Trophoblast cell (in vitro differentiated cells and primary cell): ENCODE data around the gene ZBTB8A.

Source experiments
- DNase-seq, 2 donors: peaks; one replicate each; pipeline ENCODE4 v3.0.0-alpha.2; 2016
- H2AFZ ChIP-seq: 2 replicates; pipeline ENCODE4 v1.6.1; 2013; ENCODE audit warnings: low read length, moderate library complexity, mild to moderate bottlenecking; ENCODE audit not compliant: insufficient read depth, poor library complexity
- H2AK5ac ChIP-seq: 2 replicates; pipeline ENCODE4 v1.6.1; 2013; ENCODE audit warnings: mild to moderate bottlenecking, low read length
- H2BK120ac ChIP-seq: 2 replicates; pipeline ENCODE4 v1.6.1; 2013; ENCODE audit warnings: low read length, mild to moderate bottlenecking, moderate library complexity; ENCODE audit not compliant: insufficient read depth, poor library complexity
- H2BK12ac ChIP-seq: 2 replicates; pipeline ENCODE4 v1.6.1; 2013; ENCODE audit warnings: mild to moderate bottlenecking, low read length, moderate library complexity
- H2BK5ac ChIP-seq: 2 replicates; pipeline ENCODE4 v1.6.1; 2013; ENCODE audit warnings: low read length, low read depth, moderate library complexity, mild to moderate bottlenecking; ENCODE audit not compliant: poor library complexity
- H3K14ac ChIP-seq: 2 replicates; pipeline ENCODE4 v1.6.1; 2013; ENCODE audit warnings: mild to moderate bottlenecking, low read length
- H3K18ac ChIP-seq: 2 replicates; pipeline ENCODE4 v1.6.1; 2013; ENCODE audit warnings: mild to moderate bottlenecking, low read length
- H3K23ac ChIP-seq: 2 replicates; pipeline ENCODE4 v1.6.1; 2013; ENCODE audit warnings: low read length
- H3K27ac ChIP-seq: 2 replicates; pipeline ENCODE4 v1.5.1; 2013; ENCODE audit warnings: low read depth, mild to moderate bottlenecking, inconsistent platforms, low read length, moderate library complexity
- H3K27me3 ChIP-seq: 2 replicates; pipeline ENCODE4 v1.6.1; 2013; ENCODE audit warnings: inconsistent platforms, mild to moderate bottlenecking, low read length, moderate library complexity; ENCODE audit not compliant: insufficient read depth
- H3K36me3 ChIP-seq, 2 experiments: 1 replicate in 1 of 2; 2 replicates in 1 of 2; pipeline ENCODE4 v1.6.1; 2013; ENCODE audit warnings: low read length in 2 of 2, mild to moderate bottlenecking in 2 of 2, moderate library complexity in 1 of 2; ENCODE audit not compliant: insufficient read depth in 2 of 2, control insufficient read depth in 1 of 2
- H3K4ac ChIP-seq: 2 replicates; pipeline ENCODE4 v1.6.1; 2013; ENCODE audit warnings: low read depth, mild to moderate bottlenecking, low read length, moderate library complexity
- H3K4me1 ChIP-seq, 2 experiments: 1 replicate in 1 of 2; 2 replicates in 1 of 2; pipeline ENCODE4 v1.6.1; 2013; ENCODE audit warnings: low read length in 2 of 2, mild to moderate bottlenecking in 2 of 2, moderate library complexity in 1 of 2; ENCODE audit not compliant: insufficient read depth in 2 of 2, control insufficient read depth in 1 of 2
- H3K4me2 ChIP-seq: 2 replicates; pipeline ENCODE4 v1.6.1; 2013; ENCODE audit warnings: inconsistent platforms, mild to moderate bottlenecking, low read length, moderate library complexity
- H3K4me3 ChIP-seq: 2 replicates; pipeline ENCODE4 v1.5.1; 2013; ENCODE audit warnings: mild to moderate bottlenecking, low read depth, low read length, inconsistent platforms
- H3K79me1 ChIP-seq: one replicate; pipeline ENCODE4 v1.6.1; 2013; ENCODE audit warnings: low read length
- H3K79me2 ChIP-seq: 2 replicates; pipeline ENCODE4 v1.6.1; 2013; ENCODE audit warnings: low read length, mild to moderate bottlenecking; ENCODE audit not compliant: control insufficient read depth, insufficient read depth, poor library complexity
- H3K9ac ChIP-seq: 2 replicates; pipeline ENCODE4 v1.6.1; 2013; ENCODE audit warnings: mild to moderate bottlenecking, low read length
- H3K9me3 ChIP-seq: 2 replicates; pipeline ENCODE4 v1.6.1; 2013; ENCODE audit warnings: low read depth, mild to moderate bottlenecking, control low read depth, inconsistent platforms, low read length; ENCODE audit not compliant: insufficient read depth
- H4K12ac ChIP-seq: 2 replicates; pipeline ENCODE4 v1.6.1; 2013; ENCODE audit warnings: low read depth, mild to moderate bottlenecking, low read length, moderate library complexity
- H4K8ac ChIP-seq: 2 replicates; pipeline ENCODE4 v1.6.1; 2013; ENCODE audit warnings: low read depth, mild to moderate bottlenecking, low read length, moderate library complexity
- H4K91ac ChIP-seq: one replicate; pipeline ENCODE4 v1.6.1; 2013; ENCODE audit warnings: low read depth, mild to moderate bottlenecking, low read length, moderate library complexity
- WGBS: extraction: QIAGEN DNeasy Blood & Tissue Kit; methylation state at CpG from one replicate; pipeline ENCODE4 v1.1.7; 2013; ENCODE audit warnings: missing lambda C conversion rate; ENCODE audit not compliant: insufficient read length, insufficient coverage; ENCODE audit errors: extremely low coverage; 5-methylcytosine and 5-hydroxymethylcytosine counted together

ZBTB8A gene

GRCh38 chr1:32632829-32633228, 93.6 kb downstream of the ZBTB8A start:
- Histone ChIP-seq H3K27ac (no peak overlapping the region), H3K23ac (no peak overlapping the region), H3K4me1 (peaks cover 8 to 21% of the 10 kb centered on the region in 2 experiments), H4K12ac (no peak overlapping the region), H3K4me2 (no peak overlapping the region), H3K27me3 (no peaks in the 10 kb centered on the region), H3K9me3 (no peaks in the 10 kb centered on the region), H3K79me1 (peaks cover 5% of the 10 kb centered on the region), H3K9ac (no peak overlapping the region), H2AK5ac (no peak overlapping the region), H2AFZ (no peak overlapping the region), H3K14ac (no peak overlapping the region), H3K4ac (no peak overlapping the region), H3K79me2 (no peaks in the 10 kb centered on the region), H3K4me3 (no peak overlapping the region), H2BK120ac (no peak overlapping the region), H4K91ac (no peak overlapping the region), H2BK12ac (no peak overlapping the region), H4K8ac (no peak overlapping the region), H2BK5ac (no peak overlapping the region), H3K18ac (no peak overlapping the region), H3K36me3 (peaks cover 5 to 19% of the 10 kb centered on the region in 2 experiments)
- no peak for DNase-seq
- WGBS = no CpG with 5 or more reads among the region's 2 CpGs

DNA sequence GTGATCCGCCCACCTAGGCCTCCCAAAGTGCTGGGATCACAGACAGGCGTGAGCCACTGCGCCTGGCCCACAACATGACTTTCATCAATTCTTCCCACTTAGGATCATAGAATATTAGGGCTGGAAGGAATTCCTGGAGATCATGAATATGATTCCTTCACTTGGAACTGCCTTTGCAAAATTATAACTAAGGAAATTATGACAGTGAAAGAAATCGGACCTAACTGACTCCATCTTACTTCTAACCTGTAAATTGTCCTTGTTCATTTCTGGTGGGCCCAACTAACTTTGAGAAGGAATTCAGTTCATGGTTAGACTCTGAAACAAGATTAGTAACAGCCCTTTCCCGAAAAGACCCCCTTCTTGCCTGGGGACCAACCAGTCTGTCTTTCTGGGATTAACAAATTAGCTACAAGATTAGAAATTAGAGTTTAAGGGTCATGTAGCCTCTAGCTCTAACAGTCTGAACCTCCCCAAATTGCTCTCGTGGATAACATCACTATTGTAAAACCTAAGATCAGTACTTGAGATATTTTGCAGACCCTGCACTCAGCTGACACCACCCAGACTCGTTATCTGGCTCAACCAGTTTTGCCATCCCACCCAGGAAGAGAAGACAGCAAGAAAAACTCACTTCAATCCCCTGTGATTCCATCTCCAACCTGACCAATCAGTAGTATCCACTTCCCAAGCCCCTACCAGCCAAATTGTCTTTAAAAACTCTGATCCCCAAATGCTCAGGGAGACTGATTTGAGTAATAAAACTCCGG, 96.5 kb downstream of the ZBTB8A start:
- H4K8ac ChIP-seq = peak overlapping the region; percentile 62
- peaks cover 4 to 15% of the 10 kb centered on the region in 2 experiments for H3K36me3 ChIP-seq
- DNase-seq = no peak
- H2AK5ac ChIP-seq = peak overlapping the region; percentile 48
- H2BK5ac ChIP-seq = peak overlapping the region; percentile 40
- peaks cover 2% of the 10 kb centered on the region for H3K79me2 ChIP-seq
- H3K14ac ChIP-seq = peak overlapping the region; percentile 62
- no peak overlapping the region for H3K9ac ChIP-seq
- H3K18ac ChIP-seq = peak overlapping the region; percentile 5
- peaks cover 5% of the 10 kb centered on the region for H3K79me1 ChIP-seq
- H2AFZ ChIP-seq = no peak overlapping the region
- peak overlapping the region; percentile 46 for H2BK120ac ChIP-seq
- peak overlapping the region; percentile 76 for H3K27ac ChIP-seq
- peak overlapping the region; percentile 53 for H3K4me2 ChIP-seq
- no peak overlapping the region for H4K12ac ChIP-seq
- no peak overlapping the region for H3K4me3 ChIP-seq
- WGBS = no CpG with 5 or more reads among the region's 8 CpGs
- H3K4me1 ChIP-seq = peaks cover 8 to 21% of the 10 kb centered on the region in 2 experiments
- H3K4ac ChIP-seq = no peak overlapping the region
- no peak overlapping the region for H3K23ac ChIP-seq
- H3K27me3 ChIP-seq = no peaks in the 10 kb centered on the region
- H4K91ac ChIP-seq = peak overlapping the region; percentile 66
- H3K9me3 ChIP-seq = no peaks in the 10 kb centered on the region
- peak overlapping the region; percentile 64 for H2BK12ac ChIP-seq

DNA sequence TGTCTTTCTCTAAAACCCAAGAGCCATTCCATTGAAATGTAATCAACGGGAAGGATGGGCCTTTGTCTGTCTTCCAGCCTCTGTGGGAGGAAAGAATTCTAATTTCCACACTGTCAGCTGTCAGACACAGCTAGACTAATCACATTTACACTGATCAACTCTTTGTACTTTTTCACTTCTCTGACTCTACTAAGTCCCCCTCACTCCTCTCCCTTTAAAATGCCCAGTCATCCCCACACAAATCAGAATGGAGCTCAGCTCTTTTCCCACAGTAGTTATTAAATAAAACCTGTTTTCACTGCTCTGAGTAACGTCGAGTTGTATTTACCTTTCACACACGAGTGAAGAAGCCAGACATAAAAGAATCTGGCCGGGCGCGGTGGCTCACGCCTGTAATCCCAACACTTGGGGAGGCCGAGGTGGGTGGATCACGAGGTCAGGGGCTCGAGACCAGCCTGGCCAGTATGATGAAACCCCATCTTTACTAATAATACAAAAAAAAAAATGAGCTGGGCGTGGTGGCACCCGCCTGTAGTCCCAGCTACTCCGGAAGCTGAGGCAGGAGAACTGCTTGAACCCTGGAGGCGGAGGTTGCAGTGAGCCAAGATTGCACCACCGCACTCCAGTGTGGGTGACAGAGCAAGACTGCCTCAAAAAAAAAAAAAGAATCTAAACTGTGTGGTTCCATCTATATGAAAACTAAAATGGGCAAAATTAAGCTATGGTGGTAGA, 97.9 kb downstream of the ZBTB8A start:
- peak; percentile 63 to 69 for DNase-seq
- Histone ChIP-seq H2AFZ (no peak overlapping the region), H2BK5ac (peak overlapping the region; percentile 74), H3K4me2 (peak overlapping the region; percentile 23), H4K8ac (no peak overlapping the region), H4K91ac (no peak overlapping the region), H2AK5ac (no peak overlapping the region), H3K9me3 (no peaks in the 10 kb centered on the region), H3K4me3 (no peak overlapping the region), H3K79me2 (peaks cover 2% of the 10 kb centered on the region), H3K79me1 (peaks cover 5% of the 10 kb centered on the region), H3K14ac (no peak overlapping the region), H3K23ac (no peak overlapping the region), H3K18ac (no peak overlapping the region), H4K12ac (no peak overlapping the region), H3K27ac (peak overlapping the region; percentile 76), H3K27me3 (no peaks in the 10 kb centered on the region), H3K4me1 (peaks cover 8 to 21% of the 10 kb centered on the region in 2 experiments), H3K36me3 (peaks cover 4 to 10% of the 10 kb centered on the region in 2 experiments), H3K9ac (no peak overlapping the region), H3K4ac (no peak overlapping the region), H2BK12ac (peak overlapping the region; percentile 27), H2BK120ac (peak overlapping the region; percentile 29)
- whole genome bisulfite sequencing = no CpG with 5 or more reads among the region's 16 CpGs

DNA sequence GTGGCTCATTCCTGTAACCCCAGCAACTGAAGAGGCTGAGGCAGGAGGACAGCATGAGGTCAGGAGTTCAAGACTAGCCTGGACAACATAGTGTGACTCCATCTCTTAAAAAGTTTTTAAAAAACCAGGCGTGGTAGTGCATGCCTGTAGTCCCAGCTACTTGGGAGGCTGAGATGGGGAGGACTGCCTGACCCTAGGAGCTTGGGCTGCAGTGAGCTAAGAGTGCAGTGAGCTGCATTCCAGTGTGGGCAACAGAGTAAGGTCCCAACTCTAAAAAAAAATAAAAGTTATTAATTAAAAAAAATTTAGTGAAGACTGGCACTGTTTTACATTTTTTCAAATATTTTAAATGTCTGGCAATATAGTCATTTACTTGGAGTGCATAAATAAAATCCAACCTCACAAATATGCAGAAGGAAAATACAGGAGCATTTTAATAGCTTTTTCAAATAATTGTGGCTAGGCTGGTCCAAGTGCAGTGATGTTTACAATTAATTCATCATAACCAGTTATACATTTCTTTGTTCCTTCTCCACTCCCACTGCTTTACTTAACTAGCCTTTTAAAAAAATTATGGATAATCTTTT, 100.4 kb downstream of the ZBTB8A start:
- Histone ChIP-seq H3K4me1 (peaks cover 8 to 21% of the 10 kb centered on the region in 2 experiments), H3K14ac (no peak overlapping the region), H3K4me3 (no peak overlapping the region), H3K27me3 (no peaks in the 10 kb centered on the region), H3K79me2 (peaks cover 2% of the 10 kb centered on the region), H4K91ac (no peak overlapping the region), H3K4ac (no peak overlapping the region), H3K18ac (no peak overlapping the region), H3K27ac (no peak overlapping the region), H2AFZ (no peak overlapping the region), H2BK12ac (no peak overlapping the region), H4K8ac (no peak overlapping the region), H3K9ac (no peak overlapping the region), H3K36me3 (peaks cover 2 to 5% of the 10 kb centered on the region in 2 experiments), H3K23ac (no peak overlapping the region), H3K4me2 (no peak overlapping the region), H2BK120ac (no peak overlapping the region), H2AK5ac (no peak overlapping the region), H2BK5ac (no peak overlapping the region), H4K12ac (no peak overlapping the region), H3K79me1 (peaks cover 5% of the 10 kb centered on the region), H3K9me3 (no peaks in the 10 kb centered on the region)
- DNase-seq = no peak
- WGBS = no CpG with 5 or more reads among the region's 1 CpG
